Neural crest cell (in vitro differentiated cells): ENCODE results near the gene DAP. TPM values are rescaled to one million over a fixed set of nuclear protein-coding genes. Genes with fewer than 3 reads are reported as not detected.

Experiments
- DNase-seq: peaks from one replicate; pipeline ENCODE4 v3.0.0; 2021; ENCODE audit warnings: low read depth, mixed read lengths, low spot score
- H3K27ac Mint-ChIP-seq: one replicate; pipeline ENCODE4 v1.8.0; 2021; ENCODE audit warnings: mild to moderate bottlenecking, mixed read lengths; ENCODE audit not compliant: unreplicated experiment
- H3K27me3 Mint-ChIP-seq: 2 replicates; pipeline ENCODE4 v1.8.0; 2021; ENCODE audit warnings: low read depth, mild to moderate bottlenecking, mixed read lengths
- H3K36me3 Mint-ChIP-seq: 2 replicates; pipeline ENCODE4 v1.8.0; 2021; ENCODE audit warnings: low read depth, mild to moderate bottlenecking, mixed read lengths
- H3K4me1 Mint-ChIP-seq: 2 replicates; pipeline ENCODE4 v1.8.0; 2021; ENCODE audit warnings: mixed read lengths
- H3K4me3 Mint-ChIP-seq: one replicate; pipeline ENCODE4 v1.8.0; 2021; ENCODE audit warnings: mild to moderate bottlenecking, mixed read lengths
- H3K9me3 Mint-ChIP-seq: 2 replicates; pipeline ENCODE4 v1.8.0; 2021; ENCODE audit warnings: mixed read lengths
- total RNA-seq: library from RNA; stranded (reverse); gene quantifications from 2 replicates; pipeline ENCODE4 v1.2.1, GENCODE V29; 2021
- TF ChIP-seq, protein P1 (sequence below): fragments of 200-600 bp; sonication (generic); conservative IDR thresholded peaks from 2 replicates; pipeline ENCODE4 v1.5.0; 2021; ENCODE audit warnings: antibody characterized with exemption, mild to moderate bottlenecking

The DAP gene
- total RNA-seq, 1 donor from 2014 or later: 107 TPM

DNA sequence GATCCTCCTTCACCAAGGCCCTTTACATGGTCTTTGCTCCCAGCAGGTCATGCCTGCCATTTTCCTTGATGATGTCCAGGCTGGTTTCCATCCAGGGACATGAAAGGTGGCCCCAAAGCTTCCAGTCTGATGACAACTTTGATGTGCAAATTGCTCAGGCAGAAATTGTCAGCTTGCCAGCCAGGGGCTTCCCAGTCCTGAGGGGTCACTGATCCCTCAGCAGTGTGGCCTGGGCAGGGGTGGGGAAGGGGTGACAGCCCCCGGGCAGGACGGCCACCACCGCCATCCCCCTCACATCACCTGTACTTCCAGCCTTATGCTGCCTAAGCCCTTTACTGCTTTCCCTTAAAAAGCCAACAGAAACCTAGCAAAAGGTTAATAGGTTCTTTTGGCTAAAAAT lies 100.9 kb downstream of the DAP start:
- DNase-seq: no peak
- Mint-ChIP-seq H3K27me3 (no peaks in the 10 kb centered on the region), H3K4me1 (peaks cover 10% of the 10 kb centered on the region), H3K27ac (no peak overlapping the region), H3K4me3 (no peak overlapping the region), H3K9me3 (no peaks in the 10 kb centered on the region), H3K36me3 (no peaks in the 10 kb centered on the region)
- TF ChIP-seq, protein P1, sequence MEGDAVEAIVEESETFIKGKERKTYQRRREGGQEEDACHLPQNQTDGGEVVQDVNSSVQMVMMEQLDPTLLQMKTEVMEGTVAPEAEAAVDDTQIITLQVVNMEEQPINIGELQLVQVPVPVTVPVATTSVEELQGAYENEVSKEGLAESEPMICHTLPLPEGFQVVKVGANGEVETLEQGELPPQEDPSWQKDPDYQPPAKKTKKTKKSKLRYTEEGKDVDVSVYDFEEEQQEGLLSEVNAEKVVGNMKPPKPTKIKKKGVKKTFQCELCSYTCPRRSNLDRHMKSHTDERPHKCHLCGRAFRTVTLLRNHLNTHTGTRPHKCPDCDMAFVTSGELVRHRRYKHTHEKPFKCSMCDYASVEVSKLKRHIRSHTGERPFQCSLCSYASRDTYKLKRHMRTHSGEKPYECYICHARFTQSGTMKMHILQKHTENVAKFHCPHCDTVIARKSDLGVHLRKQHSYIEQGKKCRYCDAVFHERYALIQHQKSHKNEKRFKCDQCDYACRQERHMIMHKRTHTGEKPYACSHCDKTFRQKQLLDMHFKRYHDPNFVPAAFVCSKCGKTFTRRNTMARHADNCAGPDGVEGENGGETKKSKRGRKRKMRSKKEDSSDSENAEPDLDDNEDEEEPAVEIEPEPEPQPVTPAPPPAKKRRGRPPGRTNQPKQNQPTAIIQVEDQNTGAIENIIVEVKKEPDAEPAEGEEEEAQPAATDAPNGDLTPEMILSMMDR: no peak

DNA sequence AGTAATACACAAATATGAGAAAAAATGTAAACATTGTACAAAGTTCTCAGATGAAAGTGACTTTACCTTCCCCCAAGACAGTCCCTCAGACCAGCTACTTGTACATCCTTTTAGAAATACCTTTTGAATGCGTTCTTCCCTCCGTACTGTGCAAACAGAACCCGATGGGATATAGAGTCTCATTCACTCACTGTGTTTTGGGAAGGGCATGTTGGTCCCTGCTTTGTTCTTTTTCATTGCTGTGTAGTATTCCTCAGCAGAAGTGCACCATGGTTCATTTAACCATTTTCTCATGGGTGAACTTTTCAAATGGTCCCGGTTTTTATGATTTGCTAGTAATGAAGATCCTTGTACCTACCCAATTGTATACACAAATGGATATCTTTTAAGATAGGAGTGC lies 102.8 kb downstream of the DAP start:
- no peak for DNase-seq
- H3K36me3 Mint-ChIP-seq: no peaks in the 10 kb centered on the region
- H3K9me3 Mint-ChIP-seq: no peaks in the 10 kb centered on the region
- TF ChIP-seq, protein P1: no peak
- H3K4me3 Mint-ChIP-seq: no peak overlapping the region
- peaks cover 10% of the 10 kb centered on the region for H3K4me1 Mint-ChIP-seq
- H3K27me3 Mint-ChIP-seq: no peaks in the 10 kb centered on the region
- H3K27ac Mint-ChIP-seq: no peak overlapping the region

DNA sequence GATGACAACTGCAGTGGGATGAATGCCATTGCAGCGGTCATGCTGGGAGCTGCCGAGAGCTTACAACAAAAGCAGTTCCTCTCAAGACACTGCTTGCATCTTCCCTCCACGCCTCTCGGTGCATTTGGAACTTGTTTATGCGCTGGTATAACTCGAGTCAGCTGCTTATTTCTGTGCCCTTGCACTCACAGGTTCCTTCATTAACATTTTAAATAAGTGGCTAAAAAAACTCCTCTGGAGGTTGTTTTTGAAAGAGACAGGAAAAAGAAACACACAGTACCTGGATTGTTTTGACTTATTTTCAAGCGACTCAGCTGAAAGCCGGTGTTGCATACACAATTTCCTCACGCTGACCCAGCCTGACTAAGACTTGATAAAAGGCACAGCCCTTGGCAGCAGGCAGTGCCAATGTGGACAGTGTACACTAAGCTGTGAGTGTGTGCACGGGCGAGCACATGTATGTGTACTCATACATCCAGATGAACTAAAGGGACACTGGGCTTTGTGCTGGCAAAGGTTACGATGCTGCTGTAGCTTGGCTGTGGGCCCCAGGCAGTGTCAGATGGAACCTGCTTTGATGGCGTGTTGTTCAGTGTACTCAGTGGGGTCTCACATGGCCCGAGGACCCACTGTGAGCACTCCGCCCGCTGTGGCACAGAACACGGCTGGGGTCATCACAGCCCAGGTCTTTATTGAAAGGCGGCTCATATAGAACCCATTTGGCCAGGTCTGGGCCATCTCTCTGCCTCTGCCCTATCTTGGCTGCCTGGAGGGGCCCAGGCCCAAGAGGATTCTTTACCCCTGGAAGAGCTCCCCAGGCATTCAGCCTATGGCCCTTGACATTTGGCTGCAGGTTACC lies 104.8 kb downstream of the DAP start:
- Mint-ChIP-seq H3K27ac (peak overlapping the region; percentile 19), H3K9me3 (no peaks in the 10 kb centered on the region), H3K4me3 (no peak overlapping the region), H3K27me3 (no peaks in the 10 kb centered on the region), H3K36me3 (no peaks in the 10 kb centered on the region), H3K4me1 (peaks cover 10% of the 10 kb centered on the region)
- TF ChIP-seq, protein P1: no peak
- DNase-seq: no peak

DNA sequence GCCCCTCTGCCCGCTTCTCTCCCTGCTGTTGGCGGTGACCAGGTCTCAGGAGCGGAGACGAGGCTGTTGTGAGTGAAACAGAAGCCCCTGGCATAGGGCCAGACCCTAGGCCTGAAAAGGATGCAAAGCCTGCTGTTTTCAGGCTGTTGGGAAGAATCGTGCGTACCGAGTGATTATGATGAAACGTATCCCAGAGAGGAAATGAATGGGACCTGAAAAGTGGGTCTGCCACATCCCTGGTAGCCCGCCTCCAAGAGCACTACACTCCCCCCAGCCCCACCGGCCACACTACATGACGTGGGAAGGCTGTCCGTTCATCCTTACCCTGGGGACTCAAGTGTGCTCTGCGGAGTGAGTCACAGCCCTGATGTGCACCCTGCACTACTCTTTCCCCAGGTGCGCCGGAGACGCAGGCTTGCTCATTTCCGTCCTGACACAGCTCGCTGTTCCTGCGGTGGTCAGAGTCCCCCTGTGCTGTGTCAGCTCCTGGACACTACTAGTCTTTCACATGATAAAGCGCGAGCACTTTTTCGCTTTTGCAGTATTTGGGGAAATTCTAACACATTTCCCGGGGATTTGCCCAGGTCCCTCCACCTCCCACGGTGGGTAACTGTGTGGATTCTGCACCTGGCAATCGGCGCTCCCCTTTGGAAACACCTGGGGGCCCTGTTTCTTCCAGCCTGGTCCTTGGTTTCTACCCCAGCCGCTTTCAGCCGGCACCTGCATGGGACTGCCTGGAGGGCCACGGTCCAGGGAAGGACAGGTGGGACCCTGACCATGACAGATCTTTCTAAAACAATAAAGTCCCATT lies 105.7 kb downstream of the DAP start:
- no peaks in the 10 kb centered on the region for H3K9me3 Mint-ChIP-seq
- peak overlapping the region; percentile 12 for H3K27ac Mint-ChIP-seq
- no peak overlapping the region for H3K4me3 Mint-ChIP-seq
- DNase-seq: no peak
- no peaks in the 10 kb centered on the region for H3K27me3 Mint-ChIP-seq
- no peaks in the 10 kb centered on the region for H3K36me3 Mint-ChIP-seq
- TF ChIP-seq, protein P1: no peak
- peaks cover 10% of the 10 kb centered on the region for H3K4me1 Mint-ChIP-seq

DNA sequence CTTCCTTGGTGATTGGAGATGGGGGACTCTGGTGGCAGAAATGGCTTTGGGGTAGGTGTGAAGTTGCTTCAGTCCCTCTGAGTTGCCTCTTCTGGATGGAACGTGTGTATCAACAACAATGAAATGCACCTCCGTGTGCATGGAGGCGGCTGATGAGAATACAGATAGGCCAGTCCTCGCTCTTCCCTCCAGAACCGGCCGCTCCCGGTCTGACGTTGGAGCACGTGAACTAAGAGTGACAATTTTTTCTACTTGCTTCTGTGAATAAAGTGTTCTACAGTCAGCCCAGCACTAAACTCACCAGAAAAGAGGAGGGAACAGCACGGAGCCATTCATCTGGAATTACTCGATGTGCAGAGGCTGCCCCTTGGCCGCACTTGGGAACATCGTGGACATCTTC lies 106.5 kb downstream of the DAP start:
- TF ChIP-seq, protein P1: no peak
- Mint-ChIP-seq H3K27ac (no peak overlapping the region), H3K36me3 (no peaks in the 10 kb centered on the region), H3K4me1 (peaks cover 10% of the 10 kb centered on the region), H3K4me3 (no peak overlapping the region), H3K9me3 (no peaks in the 10 kb centered on the region), H3K27me3 (no peaks in the 10 kb centered on the region)
- no peak for DNase-seq
